ENCODE data around the gene WDR38. TPM values are rescaled to one million over a fixed set of nuclear protein-coding genes. Genes with fewer than 3 reads are reported as not detected.

Gene WDR38
- total and polyA plus RNA-seq, 2 of the 13 experiments (the other 11 are each of a cell fraction or from before 2014, with no cell fraction given) = not detected

GRCh38 chr9:124852829-124853531 lies at the start of gene WDR38 (continued):
- no peak for TF ChIP-seq DZIP1 (CRISPR knock-in tag; IDR thresholded peaks at IDR 0.05)
- peak; percentile 92; the same call in 1 of the 2 replicates for TF ChIP-seq ZNF567 (CRISPR knock-in tag; IDR thresholded peaks at IDR 0.05; ENCODE audit: borderline replicate concordance)
- TF ChIP-seq ZBTB38 (CRISPR knock-in tag; IDR thresholded peaks at IDR 0.05) = peak; percentile 62
- TF ChIP-seq DPF2 (CRISPR knock-in tag; IDR thresholded peaks at IDR 0.05; ENCODE audit: borderline replicate concordance, low read depth) = no peak
- TF ChIP-seq IKZF5 (CRISPR knock-in tag; IDR thresholded peaks at IDR 0.05) = peak; percentile 48; the same call in 1 of the 2 replicates
- no peak for TF ChIP-seq NFE2 (CRISPR knock-in tag; IDR thresholded peaks at IDR 0.05)
- TF ChIP-seq HOXA5 (CRISPR knock-in tag; IDR thresholded peaks at IDR 0.05) = 0 out of 2 replicates have a peak, but pooled peaks have one; percentile 27
- TF ChIP-seq ISX (CRISPR knock-in tag; conservative IDR thresholded peaks at IDR 0.05) = no peak
- peak; percentile 27; the same call in 1 of the 2 replicates for TF ChIP-seq TARDBP (CRISPR knock-in tag; IDR thresholded peaks at IDR 0.05)
- 0 out of 2 replicates have a peak, but pooled peaks have one; percentile 74 for TF ChIP-seq BRCA1 (CRISPR knock-in tag; IDR thresholded peaks at IDR 0.05)
- peak; percentile 47; the same call in 1 of the 2 replicates for TF ChIP-seq ZBTB33 (CRISPR knock-in tag; IDR thresholded peaks at IDR 0.05)
- peak; percentile 72; the same call in 1 of the 2 replicates for TF ChIP-seq HIVEP1 (CRISPR knock-in tag; IDR thresholded peaks at IDR 0.05)
- 0 out of 2 replicates have a peak, but pooled peaks have one; percentile 47 for TF ChIP-seq SRY (CRISPR knock-in tag; IDR thresholded peaks at IDR 0.05)
- peak; percentile 65; the same call in 1 of the 2 replicates for TF ChIP-seq ZFX (CRISPR knock-in tag; IDR thresholded peaks at IDR 0.05; ENCODE audit: low read depth)
- TF ChIP-seq ZNF709 (CRISPR knock-in tag; IDR thresholded peaks at IDR 0.05) = 0 out of 2 replicates have a peak, but pooled peaks have one; percentile 36
- peak; percentile 55; the same call in 1 of the 2 replicates for TF ChIP-seq MEIS2 (CRISPR knock-in tag; IDR thresholded peaks at IDR 0.05)
- no peak for TF ChIP-seq ZBTB3 (CRISPR knock-in tag; IDR thresholded peaks at IDR 0.05; ENCODE audit: borderline replicate concordance, low read depth)
- TF ChIP-seq PCBP1 (IDR thresholded peaks at IDR 0.05; ENCODE audit: borderline replicate concordance, low read depth, low read length) = 0 out of 2 replicates have a peak, but pooled peaks have one; percentile 61
- TF ChIP-seq TEAD3 (CRISPR knock-in tag; optimal IDR thresholded peaks at IDR 0.05; ENCODE audit: borderline replicate concordance) = peak; percentile 45
- no peak for TF ChIP-seq ZNF597 (CRISPR knock-in tag; IDR thresholded peaks at IDR 0.05)
- peak; percentile 54 for TF ChIP-seq RBM39 (IDR thresholded peaks at IDR 0.05; ENCODE audit: low read depth, low read length, poor library complexity, severe bottlenecking)
- TF ChIP-seq ZNF619 (CRISPR knock-in tag; IDR thresholded peaks at IDR 0.05) = peak; percentile 55; the same call in 1 of the 2 replicates
- no peak for TF ChIP-seq ZNF546 (CRISPR knock-in tag; conservative IDR thresholded peaks at IDR 0.05)
